MM.1S (cell line): Measurements from ENCODE around the gene C1orf94.

Experiments
- DNase-seq: peaks from one replicate; pipeline ENCODE4 v3.0.0-alpha.2; 2015
- H2AFZ ChIP-seq: fragments of 300-600 bp; sonication (generic); 2 replicates; pipeline ENCODE4 v1.6.0; 2016; ENCODE audit warnings: antibody characterized with exemption, low read length
- H3F3A ChIP-seq: fragments of 300-600 bp; sonication (generic); 2 replicates; pipeline ENCODE4 v1.6.1; 2016; ENCODE audit warnings: mild to moderate bottlenecking, antibody characterized with exemption, low read length, moderate library complexity, mixed read lengths; ENCODE audit not compliant: insufficient read depth
- H3K27ac ChIP-seq: fragments of 300-600 bp; sonication (generic); 2 replicates; pipeline ENCODE4 v1.5.1; 2016; ENCODE audit warnings: mild to moderate bottlenecking, low read length
- H3K27me3 ChIP-seq: fragments of 300-600 bp; sonication (generic); replicated peaks from 2 replicates; pipeline ENCODE4 v1.6.0; 2016; ENCODE audit warnings: low read length; ENCODE audit not compliant: insufficient read depth
- H3K36me3 ChIP-seq: fragments of 300-600 bp; sonication (generic); replicated peaks from 2 replicates; pipeline ENCODE4 v1.6.1; 2016; ENCODE audit warnings: mild to moderate bottlenecking, low read length, mixed read lengths; ENCODE audit not compliant: insufficient read depth
- H3K4me1 ChIP-seq: fragments of 300-600 bp; sonication (generic); 2 replicates; pipeline ENCODE4 v1.6.1; 2016; ENCODE audit warnings: low read length, mixed read lengths
- H3K4me2 ChIP-seq: fragments of 300-600 bp; sonication (generic); 2 replicates; pipeline ENCODE4 v1.6.0; 2016; ENCODE audit warnings: low read depth, low read length
- H3K4me3 ChIP-seq: fragments of 300-600 bp; sonication (generic); 2 replicates; pipeline ENCODE4 v1.5.1; 2016; ENCODE audit warnings: low read length, mixed read lengths
- H3K79me2 ChIP-seq: fragments of 300-600 bp; sonication (generic); 2 replicates; pipeline ENCODE4 v1.6.1; 2016; ENCODE audit warnings: mixed run types, low read length, mixed read lengths
- H3K9ac ChIP-seq: fragments of 300-600 bp; sonication (generic); 2 replicates; pipeline ENCODE4 v1.6.1; 2016; ENCODE audit warnings: low read length, mixed read lengths
- H3K9me2 ChIP-seq: fragments of 300-600 bp; sonication (generic); replicated peaks from 2 replicates; pipeline ENCODE4 v1.6.1; 2016; ENCODE audit warnings: mild to moderate bottlenecking, low read length, mixed read lengths; ENCODE audit not compliant: insufficient read depth
- H3K9me3 ChIP-seq: fragments of 300-600 bp; sonication (generic); replicated peaks from 2 replicates; pipeline ENCODE4 v1.6.1; 2016; ENCODE audit warnings: mild to moderate bottlenecking, low read length, mixed read lengths; ENCODE audit not compliant: insufficient read depth
- H4K20me1 ChIP-seq: fragments of 300-600 bp; sonication (generic); 2 replicates; pipeline ENCODE4 v1.6.1; 2016; ENCODE audit warnings: mild to moderate bottlenecking, low read length, moderate library complexity, mixed read lengths; ENCODE audit not compliant: insufficient read depth
- EZH2 ChIP-seq: fragments of 300-600 bp; sonication (generic); optimal IDR thresholded peaks from 2 replicates; pipeline ENCODE3; 2017; ENCODE audit warnings: low read depth, mild to moderate bottlenecking, antibody characterized with exemption, low read length, mixed read lengths
- EZH2phosphoT487 ChIP-seq: fragments of 300-600 bp; sonication (generic); IDR thresholded peaks from 2 replicates; pipeline ENCODE4 v1.6.1; 2018; ENCODE audit warnings: antibody characterized with exemption, low read length
- TF ChIP-seq, protein P1 (sequence below): fragments of 300-600 bp; sonication (generic); IDR thresholded peaks from 2 replicates; pipeline ENCODE4 v1.5.1; 2016; ENCODE audit warnings: antibody characterized with exemption, low read length, mixed read lengths

C1orf94 gene

DNA sequence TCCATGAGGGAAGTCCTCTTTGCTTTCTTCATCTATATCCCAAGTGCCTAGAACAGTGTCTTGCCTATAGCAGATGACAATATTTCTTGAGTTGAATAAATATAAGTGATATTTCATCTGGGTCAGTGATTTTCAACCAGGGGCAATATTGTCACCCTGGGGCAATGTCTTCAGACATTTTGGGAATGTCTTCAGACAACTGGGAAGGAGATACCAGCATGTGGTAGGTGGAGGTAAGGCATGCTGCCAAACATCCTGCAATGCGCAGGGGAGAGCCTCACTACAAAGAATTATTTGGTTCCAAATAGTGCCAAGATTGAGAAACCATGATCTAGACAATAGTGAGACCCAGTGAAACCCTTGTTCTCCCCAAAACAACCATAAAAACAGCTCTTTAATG lies 54.7 kb downstream of the C1orf94 start:
- no peak overlapping the region for H3K4me3 ChIP-seq
- no peaks in the 10 kb centered on the region for H4K20me1 ChIP-seq
- no peaks in the 10 kb centered on the region for H3K36me3 ChIP-seq
- H3K27me3 ChIP-seq, result peaks cover 35% of the 10 kb centered on the region
- no peaks in the 10 kb centered on the region for H3K79me2 ChIP-seq
- H3K9ac ChIP-seq, result no peak overlapping the region
- H3K4me1 ChIP-seq, result no peaks in the 10 kb centered on the region
- TF ChIP-seq EZH2phosphoT487, result no peak
- TF ChIP-seq, protein P1, sequence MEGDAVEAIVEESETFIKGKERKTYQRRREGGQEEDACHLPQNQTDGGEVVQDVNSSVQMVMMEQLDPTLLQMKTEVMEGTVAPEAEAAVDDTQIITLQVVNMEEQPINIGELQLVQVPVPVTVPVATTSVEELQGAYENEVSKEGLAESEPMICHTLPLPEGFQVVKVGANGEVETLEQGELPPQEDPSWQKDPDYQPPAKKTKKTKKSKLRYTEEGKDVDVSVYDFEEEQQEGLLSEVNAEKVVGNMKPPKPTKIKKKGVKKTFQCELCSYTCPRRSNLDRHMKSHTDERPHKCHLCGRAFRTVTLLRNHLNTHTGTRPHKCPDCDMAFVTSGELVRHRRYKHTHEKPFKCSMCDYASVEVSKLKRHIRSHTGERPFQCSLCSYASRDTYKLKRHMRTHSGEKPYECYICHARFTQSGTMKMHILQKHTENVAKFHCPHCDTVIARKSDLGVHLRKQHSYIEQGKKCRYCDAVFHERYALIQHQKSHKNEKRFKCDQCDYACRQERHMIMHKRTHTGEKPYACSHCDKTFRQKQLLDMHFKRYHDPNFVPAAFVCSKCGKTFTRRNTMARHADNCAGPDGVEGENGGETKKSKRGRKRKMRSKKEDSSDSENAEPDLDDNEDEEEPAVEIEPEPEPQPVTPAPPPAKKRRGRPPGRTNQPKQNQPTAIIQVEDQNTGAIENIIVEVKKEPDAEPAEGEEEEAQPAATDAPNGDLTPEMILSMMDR, result no peak
- TF ChIP-seq EZH2, result no peak
- H3K9me2 ChIP-seq, result no peaks in the 10 kb centered on the region
- H2AFZ ChIP-seq, result no peak overlapping the region
- no peak overlapping the region for H3K4me2 ChIP-seq
- no peaks in the 10 kb centered on the region for H3F3A ChIP-seq
- H3K27ac ChIP-seq, result no peak overlapping the region
- no peaks in the 10 kb centered on the region for H3K9me3 ChIP-seq
- DNase-seq, result no peak

DNA sequence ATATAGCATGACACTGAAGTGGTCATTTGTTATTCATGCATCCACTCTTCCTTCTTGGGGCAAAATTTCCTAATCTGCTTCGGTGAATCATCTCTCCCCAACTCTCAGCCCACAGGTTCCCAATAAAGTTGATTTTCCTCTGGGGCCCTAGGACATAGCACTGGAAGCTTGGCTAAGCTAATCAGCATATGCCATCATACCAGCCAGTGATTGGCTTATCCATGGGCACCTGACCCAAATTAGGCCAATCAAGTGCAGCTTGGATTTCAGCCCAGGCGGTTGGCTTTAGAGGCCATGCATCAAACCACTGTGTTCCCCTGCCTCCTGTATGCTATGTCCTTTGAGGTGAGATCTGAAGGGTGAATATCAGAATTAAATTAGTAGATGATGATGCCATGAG lies 58.9 kb downstream of the C1orf94 start:
- no peak for TF ChIP-seq EZH2phosphoT487
- TF ChIP-seq, protein P1, result no peak
- TF ChIP-seq EZH2, result no peak
- Histone ChIP-seq H3K9me2 (no peaks in the 10 kb centered on the region), H3K4me2 (no peak overlapping the region), H3K36me3 (no peaks in the 10 kb centered on the region), H4K20me1 (no peaks in the 10 kb centered on the region), H3K9ac (no peak overlapping the region), H2AFZ (no peak overlapping the region), H3K4me1 (no peaks in the 10 kb centered on the region), H3K4me3 (no peak overlapping the region), H3K27ac (no peak overlapping the region), H3K79me2 (no peaks in the 10 kb centered on the region), H3K9me3 (no peaks in the 10 kb centered on the region), H3F3A (no peaks in the 10 kb centered on the region), H3K27me3 (peaks cover 40% of the 10 kb centered on the region)
- no peak for DNase-seq

DNA sequence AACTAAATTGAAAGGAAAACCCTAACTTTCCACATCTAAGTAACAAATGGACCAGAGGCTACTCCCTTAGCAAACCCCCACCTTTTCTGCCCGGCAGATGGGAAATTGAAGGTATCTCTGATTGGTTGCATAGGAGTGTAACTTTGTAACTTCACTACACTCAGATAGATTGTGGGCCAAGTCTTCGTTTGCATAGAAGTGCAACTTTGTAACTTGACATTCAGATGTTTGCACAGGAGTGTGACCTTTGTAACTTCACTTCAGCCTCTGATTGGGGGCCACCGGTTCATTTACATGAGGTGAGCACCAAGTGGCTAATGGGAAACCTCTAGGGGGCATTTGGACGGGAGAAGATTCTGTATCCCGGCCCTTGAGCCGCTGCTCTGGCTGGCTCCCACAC lies 59.4 kb downstream of the C1orf94 start:
- Histone ChIP-seq H3K4me2 (no peak overlapping the region), H3K27me3 (peaks cover 36% of the 10 kb centered on the region), H3K79me2 (no peaks in the 10 kb centered on the region), H3K9ac (no peak overlapping the region), H3K9me3 (no peaks in the 10 kb centered on the region), H4K20me1 (no peaks in the 10 kb centered on the region), H3F3A (no peaks in the 10 kb centered on the region), H3K27ac (no peak overlapping the region), H3K4me3 (no peak overlapping the region), H3K4me1 (no peaks in the 10 kb centered on the region), H3K36me3 (no peaks in the 10 kb centered on the region), H2AFZ (no peak overlapping the region), H3K9me2 (no peaks in the 10 kb centered on the region)
- TF ChIP-seq EZH2, result no peak
- TF ChIP-seq, protein P1, result no peak
- TF ChIP-seq EZH2phosphoT487, result no peak
- no peak for DNase-seq
